Medulla oblongata (tissue), 1 donor: ENCODE data around the gene WFIKKN2.

ENCODE experiments used
- DNase-seq: peaks from one replicate; pipeline ENCODE4 v3.0.0-alpha.2; 2015; ENCODE audit errors: extremely low spot score

Gene WFIKKN2

GRCh38 chr17:50808413-50808812 is 27.0 kb upstream of the WFIKKN2 start:
- no peak for DNase-seq

DNA sequence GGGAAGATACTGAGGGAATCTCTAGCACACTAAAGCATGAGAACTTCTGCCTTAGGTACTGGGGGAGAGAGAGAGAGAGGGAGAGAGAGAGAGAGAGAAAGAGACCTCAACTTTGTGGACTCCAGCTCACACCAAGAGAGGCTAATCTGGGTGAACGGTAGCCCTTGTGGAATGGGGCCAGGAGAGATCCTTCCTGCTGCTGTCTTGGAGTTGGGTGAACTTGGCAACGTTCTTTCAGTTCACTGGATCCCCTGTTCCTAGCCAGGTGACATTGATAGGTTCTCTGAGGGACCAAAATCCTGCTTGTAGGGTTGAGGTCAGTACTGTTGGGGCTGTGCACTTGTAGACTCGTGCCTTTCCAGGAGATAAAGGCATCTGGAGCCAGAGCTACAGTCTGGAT is 26.5 kb upstream of the WFIKKN2 start:
- no peak for DNase-seq

- DNase-seq = no peak
These were observed 21.8 kb upstream of the WFIKKN2 start for GRCh38 chr17:50813583-50813982.

- DNase-seq = no peak
These were observed 20.0 kb upstream of the WFIKKN2 start for GRCh38 chr17:50815400-50815799.

GRCh38 chr17:50816271-50816670 is 19.1 kb upstream of the WFIKKN2 start:
- no peak for DNase-seq

DNA sequence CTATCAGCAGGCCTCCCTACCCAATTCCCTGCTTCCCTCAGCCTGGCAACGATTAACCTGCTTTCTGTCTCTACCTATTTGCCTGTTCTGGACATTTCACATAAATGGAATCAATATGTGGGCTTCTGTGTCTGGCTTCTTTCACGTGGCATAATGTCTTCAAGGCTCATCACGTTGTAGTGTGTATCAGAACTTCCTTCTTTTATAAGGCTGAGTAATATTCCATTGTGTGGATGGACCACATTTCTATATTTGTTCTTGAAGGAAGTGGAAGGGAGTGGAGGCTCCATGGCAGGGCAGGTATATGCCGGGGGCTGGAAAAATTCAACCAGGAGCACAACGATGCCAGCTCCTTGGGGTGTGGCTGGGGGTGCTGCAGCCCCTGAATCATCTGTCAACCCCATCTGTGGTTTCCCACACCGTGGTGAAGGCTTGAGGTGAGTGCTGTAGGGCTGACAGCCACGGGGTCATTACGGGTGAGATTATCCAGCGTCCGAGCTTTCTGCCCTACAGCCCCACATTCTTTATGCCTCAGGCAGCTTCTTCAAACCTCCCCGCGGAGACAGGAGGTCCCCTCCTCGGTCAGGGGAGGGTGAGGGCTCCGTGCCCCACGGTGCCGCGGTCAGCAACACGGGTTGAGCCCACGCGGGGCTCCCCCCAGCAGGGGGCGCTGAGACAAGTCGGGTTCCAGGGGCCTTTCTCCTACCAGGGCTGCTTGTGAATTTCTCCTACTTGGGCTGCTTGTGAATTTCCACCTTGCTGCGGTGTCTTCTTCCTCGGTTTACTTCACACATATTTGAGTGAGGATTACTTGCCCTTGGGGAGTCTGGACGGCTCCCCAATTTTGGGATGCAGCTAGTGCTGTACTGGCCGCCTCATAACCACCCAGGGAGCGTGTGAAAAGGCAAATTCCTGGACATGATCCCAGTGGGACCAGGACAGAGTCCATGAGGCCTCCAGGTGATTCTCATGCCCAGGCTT is 18.3 kb upstream of the WFIKKN2 start:
- DNase-seq = peak; percentile 51

DNA sequence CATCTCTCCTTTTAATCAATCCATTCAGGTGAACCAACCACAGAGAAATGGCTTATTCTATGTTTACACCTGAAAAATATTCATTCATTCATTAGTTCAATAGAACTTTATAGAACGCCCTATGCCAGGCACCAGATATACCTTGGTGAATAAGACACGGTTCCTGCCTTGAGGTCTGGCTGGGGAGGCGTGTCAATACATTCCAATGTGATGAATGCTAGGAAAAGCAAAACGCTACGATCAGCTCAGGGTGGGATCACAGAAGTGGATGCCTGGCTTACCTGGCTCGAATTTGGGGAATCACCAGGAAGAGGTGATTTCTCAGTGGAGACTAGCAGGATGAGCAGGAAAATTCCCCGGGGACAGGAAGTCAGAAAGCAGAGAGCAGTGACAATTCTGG is 17.5 kb upstream of the WFIKKN2 start:
- no peak for DNase-seq

DNA sequence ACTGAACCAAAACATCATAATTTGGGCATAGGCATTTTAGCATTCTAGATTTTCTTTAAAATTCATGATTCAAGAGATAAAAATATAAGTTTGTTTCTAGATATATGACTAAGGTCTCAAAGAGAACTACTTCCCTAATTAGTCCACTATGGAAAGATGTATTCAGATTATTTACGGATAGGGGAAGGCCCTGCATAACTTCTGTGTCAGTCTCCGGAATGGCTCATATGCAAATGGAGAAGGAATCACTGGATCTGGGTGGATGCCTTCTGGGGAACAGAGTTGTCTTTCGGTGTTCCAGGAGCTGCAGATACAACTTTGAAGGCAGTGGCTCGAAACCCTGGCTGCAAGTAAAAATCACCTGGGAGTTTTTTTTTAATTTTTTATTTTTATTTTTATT is 17.1 kb upstream of the WFIKKN2 start:
- DNase-seq = no peak

DNA sequence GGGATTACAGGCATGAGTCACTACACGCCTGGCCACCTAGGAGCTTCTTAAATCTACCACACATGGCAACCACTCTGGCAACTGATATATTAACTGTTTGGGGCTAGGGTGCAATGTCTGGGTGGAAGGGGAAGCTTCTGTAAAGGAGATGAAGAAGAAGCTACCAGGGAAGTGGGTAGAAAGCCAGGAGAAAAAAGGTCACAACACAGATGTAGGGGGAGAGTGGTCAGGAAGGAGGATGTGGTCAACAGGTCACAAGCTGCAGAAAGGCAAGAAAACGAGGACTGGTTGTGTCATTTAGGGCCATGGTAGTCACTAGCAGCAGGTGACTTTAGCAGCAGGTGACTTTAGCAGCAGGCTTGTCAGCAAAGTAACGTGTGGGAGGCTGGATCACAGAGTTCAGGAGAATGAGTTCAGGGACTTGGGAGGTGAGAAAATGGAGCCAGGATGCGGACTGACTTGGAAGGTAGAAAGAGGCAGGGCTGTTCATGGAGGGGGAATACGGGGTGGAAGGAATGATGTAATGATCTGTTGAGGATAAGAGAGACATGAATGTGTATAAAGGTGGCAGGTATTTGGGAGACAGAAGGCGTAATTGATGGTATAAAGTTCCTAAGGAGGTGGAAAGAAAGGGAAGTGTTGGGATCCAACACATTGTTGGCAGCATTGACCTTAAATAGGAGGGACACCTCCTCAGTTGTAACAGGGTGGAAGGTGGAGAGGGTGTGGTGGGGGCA is 16.3 kb upstream of the WFIKKN2 start:
- no peak for DNase-seq

DNA sequence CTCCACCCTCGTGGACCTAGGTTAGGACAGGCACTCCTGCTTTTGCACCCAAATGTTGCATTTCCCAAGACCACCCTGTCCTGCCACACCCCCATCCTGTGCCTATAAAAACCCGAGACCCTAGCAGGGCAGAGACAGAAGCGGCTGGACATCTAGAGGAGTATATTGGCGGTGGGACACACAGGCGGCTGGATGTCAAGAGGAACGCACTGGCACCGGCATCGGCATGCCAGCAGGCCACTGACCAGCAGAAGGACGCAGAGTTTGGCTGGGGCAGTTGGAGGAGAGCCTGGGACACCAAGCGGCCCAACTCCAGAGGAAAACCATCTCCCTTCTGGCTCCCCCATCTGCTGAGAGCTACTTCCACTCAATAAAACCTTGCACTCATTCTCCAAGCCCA is 14.7 kb upstream of the WFIKKN2 start:
- no peak for DNase-seq

GRCh38 chr17:50822550-50822949 is 12.8 kb upstream of the WFIKKN2 start:
- no peak for DNase-seq

- DNase-seq = no peak
These were observed 11.0 kb upstream of the WFIKKN2 start for GRCh38 chr17:50824429-50824828.

GRCh38 chr17:50825188-50825587 is 10.2 kb upstream of the WFIKKN2 start:
- DNase-seq = no peak

GRCh38 chr17:50828508-50829170 is 6.7 kb upstream of the WFIKKN2 start:
- DNase-seq = no peak

DNA sequence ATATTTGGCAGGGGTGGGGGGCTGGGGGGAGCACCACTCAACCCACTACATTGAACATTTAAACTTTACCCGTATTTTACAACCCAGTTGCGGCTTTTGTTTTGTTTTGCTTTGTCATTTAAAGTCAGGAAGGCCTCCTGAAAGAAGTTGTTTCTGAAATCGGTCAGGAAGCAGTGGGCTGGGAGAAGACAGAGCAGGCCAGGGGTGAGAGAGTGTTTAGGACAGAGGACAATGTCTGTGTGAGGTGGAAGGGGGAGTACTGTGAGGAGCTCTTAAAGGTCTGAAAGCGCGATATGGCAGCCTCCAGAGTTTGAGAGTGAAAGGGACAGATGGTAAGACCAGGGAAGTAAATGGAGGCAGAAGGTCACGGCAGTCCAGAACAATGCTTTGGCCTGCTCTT is 6.1 kb upstream of the WFIKKN2 start:
- no peak for DNase-seq

- no peak for DNase-seq
These were observed 5.0 kb upstream of the WFIKKN2 start for GRCh38 chr17:50830352-50830751.

DNA sequence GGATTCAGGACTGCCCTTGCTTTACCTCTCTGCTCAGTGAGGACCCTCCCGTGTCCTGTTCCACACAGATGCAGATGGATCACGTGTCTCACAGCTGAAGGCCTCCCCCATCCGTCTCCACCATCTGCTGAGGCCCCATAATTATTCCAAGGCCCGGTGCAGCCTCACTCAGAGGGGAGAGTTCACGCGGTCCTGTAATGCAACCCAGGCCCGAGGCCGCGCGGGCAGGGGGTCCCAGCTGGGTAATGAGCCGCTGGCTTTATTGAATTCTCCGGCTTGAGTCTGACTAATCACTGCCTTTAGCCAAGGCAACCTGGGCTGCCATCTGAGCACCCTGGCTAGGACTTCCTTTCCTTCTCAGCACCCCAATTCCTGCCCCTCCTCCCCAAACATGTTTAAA is 4.4 kb upstream of the WFIKKN2 start:
- DNase-seq = no peak

DNA sequence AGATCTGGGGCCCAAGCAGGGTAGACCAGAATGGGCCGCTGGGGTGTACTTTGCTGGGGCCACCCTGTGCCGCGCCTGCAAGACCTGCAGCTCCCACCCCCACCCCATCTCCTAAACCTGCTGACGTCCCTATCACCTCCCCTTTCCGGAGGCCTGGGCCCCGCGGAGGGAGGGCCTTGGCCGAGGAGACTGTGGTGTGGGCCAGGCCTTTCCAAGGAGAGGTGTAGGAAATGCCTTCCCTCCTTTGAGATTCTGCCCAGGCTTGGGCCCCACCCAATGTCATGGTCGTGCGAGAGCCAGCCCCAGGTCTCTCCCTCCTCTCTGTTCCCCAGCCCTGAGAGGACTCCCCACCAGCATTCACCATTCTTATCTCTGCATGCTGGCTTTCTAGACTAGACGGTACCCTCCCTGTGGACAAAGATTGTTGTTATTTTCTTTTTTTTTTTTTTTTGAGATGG is 3.9 kb upstream of the WFIKKN2 start:
- DNase-seq = no peak

DNA sequence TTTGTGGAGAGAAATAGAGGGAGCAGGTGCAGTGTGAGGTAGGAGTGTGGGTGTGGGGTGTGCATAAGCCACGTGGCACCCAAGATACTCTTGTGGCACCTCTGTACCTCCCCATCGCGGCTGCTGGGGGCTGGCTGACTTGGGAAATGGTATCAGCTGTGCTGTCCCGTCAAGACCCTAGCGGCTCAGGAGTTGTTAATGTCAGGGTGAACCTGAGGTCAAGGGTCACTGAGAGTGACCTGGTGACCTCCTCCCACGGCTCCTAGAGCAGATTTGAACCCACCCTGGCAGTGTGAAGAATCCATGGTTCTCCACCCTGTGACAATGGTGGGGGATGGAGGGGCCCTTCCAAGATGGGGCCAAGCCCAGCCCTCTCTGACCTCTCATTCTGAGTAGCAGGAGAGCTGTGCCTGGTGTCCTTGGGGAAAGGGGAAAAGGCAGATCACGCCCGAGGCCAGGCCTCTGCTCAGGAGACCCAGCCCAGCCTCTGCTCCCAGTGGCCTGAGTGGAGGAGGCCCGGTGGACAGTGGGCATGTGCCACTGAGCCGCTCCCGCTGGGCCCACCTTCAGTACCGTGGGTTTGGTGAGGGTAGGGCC is 3.0 kb upstream of the WFIKKN2 start:
- no peak for DNase-seq

DNA sequence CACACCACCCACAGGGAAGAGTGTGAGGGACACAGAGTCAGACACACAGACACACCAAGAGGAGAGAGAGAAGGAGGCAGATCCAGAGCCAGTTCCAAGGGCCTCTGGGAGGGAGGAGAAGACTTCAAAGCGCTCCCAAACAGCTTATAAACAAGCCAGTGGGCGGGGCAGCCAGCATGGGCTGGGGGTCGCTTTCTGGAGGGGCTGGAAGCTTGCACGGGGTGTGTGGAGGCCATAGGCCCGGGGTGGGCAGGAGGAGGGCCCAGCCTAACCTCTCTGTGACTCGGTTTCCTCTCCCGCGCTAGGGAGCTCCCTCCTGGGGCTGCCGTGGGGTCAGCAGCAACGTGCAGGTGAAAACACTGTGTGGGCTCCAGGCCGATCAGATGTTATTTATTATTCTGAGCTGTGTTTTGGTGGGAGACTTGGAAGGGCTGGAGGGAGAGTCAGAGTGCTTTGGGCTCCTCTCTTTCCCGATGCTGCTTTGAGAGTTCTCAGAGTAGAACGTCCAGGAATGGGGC is 2.5 kb upstream of the WFIKKN2 start:
- no peak for DNase-seq

GRCh38 chr17:50833510-50834428 is 1.6 kb upstream of the WFIKKN2 start:
- no peak for DNase-seq
